Upper lobe of left lung (tissue), 4 donors: ENCODE results near the gene ALS2CL.

Experiments used
- EP300 ChIP-seq, 4 donors: sonication (generic); formaldehyde crosslinking; IDR thresholded peaks; one replicate each; pipeline ENCODE4 v1.5.1; 2017; ENCODE audit warnings: antibody characterized with exemption in 4 of 4, control low read depth in 2 of 4
- POLR2A ChIP-seq, 4 donors: fragments of 450-650 bp; IDR thresholded peaks; one replicate each; pipeline ENCODE4 v1.5.1; 2016 to 2017; ENCODE audit warnings: antibody characterized with exemption in 4 of 4, mild to moderate bottlenecking in 2 of 4
- POLR2AphosphoS5 ChIP-seq, 2 donors: sonication (generic); formaldehyde crosslinking; IDR thresholded peaks; one replicate each; pipeline ENCODE4 v1.5.1; 2017; ENCODE audit warnings: antibody characterized with exemption in 2 of 2
- TF ChIP-seq, protein P1 (sequence below), 6 experiments: fragments of 450-650 bp in 4 of 6; fragments of 200-600 bp in 2 of 6; sonication (generic) in 2 of 6; IDR thresholded peaks; one replicate each; pipeline ENCODE4 v1.5.1; 2016 to 2019; ENCODE audit warnings: antibody characterized with exemption in 6 of 6

DNA sequence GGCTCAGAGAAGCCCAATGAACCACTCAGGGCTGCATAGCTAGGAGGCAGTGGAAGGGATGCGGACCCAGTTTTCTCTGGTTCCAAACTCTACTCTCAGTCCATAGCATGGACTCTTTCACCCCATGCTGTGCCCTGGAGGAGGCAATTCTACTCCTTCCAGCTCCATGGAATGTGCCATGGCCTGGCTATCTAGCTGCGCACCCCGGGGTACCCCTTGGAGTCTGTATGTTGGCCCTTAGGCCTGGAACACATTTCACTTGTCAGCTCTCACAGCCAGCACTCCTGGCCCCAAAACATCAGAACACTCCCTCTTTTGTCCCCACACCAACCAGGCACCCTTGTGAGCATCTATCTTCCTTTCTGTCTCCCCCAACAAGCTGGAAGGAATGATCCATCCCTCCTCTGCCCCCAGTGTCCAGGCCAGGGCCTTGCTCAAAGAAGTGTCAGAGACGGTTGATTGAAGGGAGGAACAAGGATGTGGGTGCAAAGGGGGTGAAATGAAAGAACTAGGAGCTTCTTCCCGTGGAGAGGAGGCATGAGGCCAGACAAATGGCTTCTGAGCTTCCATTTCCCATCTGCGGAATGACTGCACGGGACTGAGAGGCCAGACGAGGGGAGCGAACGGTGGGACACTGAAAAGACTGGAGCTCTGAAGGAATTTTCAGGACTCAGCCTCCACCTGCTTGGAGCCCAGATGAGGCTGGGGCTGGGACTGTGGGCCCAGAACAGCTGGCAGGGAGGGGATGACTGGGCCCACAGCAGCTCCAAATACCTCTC lies 21.4 kb upstream of the ALS2CL start:
- TF ChIP-seq POLR2A (IDR thresholded peaks at IDR 0.05) (no peak), EP300 (IDR thresholded peaks at IDR 0.05) (no peak), POLR2AphosphoS5 (IDR thresholded peaks at IDR 0.05) (no peak)
- TF ChIP-seq, protein P1, sequence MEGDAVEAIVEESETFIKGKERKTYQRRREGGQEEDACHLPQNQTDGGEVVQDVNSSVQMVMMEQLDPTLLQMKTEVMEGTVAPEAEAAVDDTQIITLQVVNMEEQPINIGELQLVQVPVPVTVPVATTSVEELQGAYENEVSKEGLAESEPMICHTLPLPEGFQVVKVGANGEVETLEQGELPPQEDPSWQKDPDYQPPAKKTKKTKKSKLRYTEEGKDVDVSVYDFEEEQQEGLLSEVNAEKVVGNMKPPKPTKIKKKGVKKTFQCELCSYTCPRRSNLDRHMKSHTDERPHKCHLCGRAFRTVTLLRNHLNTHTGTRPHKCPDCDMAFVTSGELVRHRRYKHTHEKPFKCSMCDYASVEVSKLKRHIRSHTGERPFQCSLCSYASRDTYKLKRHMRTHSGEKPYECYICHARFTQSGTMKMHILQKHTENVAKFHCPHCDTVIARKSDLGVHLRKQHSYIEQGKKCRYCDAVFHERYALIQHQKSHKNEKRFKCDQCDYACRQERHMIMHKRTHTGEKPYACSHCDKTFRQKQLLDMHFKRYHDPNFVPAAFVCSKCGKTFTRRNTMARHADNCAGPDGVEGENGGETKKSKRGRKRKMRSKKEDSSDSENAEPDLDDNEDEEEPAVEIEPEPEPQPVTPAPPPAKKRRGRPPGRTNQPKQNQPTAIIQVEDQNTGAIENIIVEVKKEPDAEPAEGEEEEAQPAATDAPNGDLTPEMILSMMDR (IDR thresholded peaks at IDR 0.05), result no peak
